Inferior parietal cortex (tissue), 1 donor: ENCODE data around the gene ADGRD2.

Source experiments
- DNase-seq: peaks from one replicate; pipeline ENCODE4 v3.0.0-alpha.2; 2016; ENCODE audit errors: extremely low spot score

ADGRD2 gene

DNA sequence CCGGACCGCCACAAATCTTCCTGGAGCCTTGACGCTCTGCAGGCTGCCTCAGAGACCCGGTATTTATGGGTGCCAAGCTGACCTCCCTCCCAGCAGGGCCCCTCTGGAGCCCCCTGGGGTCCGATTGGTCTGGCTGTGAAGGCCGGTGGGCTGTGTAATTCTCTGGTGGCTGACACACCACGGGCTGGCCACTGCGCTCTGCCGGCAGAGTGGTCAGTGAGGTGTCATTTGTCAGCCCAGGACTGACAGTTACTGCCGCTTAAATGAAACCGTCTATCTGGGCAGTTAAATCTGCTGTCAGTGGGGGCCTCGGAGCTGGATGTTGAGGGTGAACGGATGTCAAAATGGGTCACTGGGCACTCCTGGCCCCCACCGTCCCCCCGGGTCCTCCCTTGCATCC lies 46.2 kb downstream of the ADGRD2 start:
- DNase-seq, result no peak

DNA sequence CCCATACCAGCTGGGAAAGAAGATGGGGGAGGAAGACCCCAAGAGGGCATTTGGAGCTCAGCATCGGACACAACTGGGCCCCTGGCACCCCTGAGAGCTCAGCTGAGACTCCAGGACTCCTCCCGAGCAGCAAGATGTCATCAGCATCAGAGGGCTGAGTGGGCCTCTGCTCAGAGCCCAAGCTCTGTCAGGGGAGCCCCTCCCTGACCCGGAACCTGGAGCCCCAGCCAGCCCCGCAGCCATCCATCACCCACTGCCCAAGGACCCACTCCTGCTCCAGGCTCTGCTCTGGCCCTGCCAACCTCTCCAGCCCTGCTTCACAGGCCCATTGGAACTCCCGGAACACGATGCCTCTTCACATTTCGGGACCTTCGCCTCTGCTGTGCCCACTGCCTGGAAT lies 47.2 kb downstream of the ADGRD2 start:
- DNase-seq, result no peak

DNA sequence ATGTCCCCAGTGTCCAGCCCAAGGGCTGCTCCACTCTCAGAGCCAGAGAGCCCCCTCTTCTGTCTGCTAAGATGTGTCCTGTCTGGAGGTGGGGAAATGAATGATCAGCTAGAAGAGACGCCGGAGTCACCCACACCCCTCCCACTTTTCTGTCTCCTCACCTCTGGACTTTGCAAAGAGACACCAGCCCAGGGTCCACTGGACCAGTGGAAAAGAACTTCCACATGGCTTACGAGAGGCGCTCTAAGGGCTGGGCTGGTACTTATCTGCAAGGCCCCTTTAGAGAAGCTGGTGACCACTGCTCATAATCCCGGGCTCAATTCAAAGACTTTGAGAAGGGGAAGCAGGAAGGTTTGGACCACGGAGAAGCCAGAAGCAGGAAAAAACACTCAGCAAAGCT lies 47.8 kb downstream of the ADGRD2 start:
- no peak for DNase-seq

GRCh38 chr9:124498499-124499146 lies 48.4 kb downstream of the ADGRD2 start:
- DNase-seq, result no peak

- no peak for DNase-seq
Observed at GRCh38 chr9:124499216-124499615, 49.0 kb downstream of the ADGRD2 start.

- no peak for DNase-seq
Observed at GRCh38 chr9:124500028-124500795, 50.0 kb downstream of the ADGRD2 start.

- DNase-seq, result no peak
Observed at GRCh38 chr9:124500796-124501611, 50.8 kb downstream of the ADGRD2 start.

DNA sequence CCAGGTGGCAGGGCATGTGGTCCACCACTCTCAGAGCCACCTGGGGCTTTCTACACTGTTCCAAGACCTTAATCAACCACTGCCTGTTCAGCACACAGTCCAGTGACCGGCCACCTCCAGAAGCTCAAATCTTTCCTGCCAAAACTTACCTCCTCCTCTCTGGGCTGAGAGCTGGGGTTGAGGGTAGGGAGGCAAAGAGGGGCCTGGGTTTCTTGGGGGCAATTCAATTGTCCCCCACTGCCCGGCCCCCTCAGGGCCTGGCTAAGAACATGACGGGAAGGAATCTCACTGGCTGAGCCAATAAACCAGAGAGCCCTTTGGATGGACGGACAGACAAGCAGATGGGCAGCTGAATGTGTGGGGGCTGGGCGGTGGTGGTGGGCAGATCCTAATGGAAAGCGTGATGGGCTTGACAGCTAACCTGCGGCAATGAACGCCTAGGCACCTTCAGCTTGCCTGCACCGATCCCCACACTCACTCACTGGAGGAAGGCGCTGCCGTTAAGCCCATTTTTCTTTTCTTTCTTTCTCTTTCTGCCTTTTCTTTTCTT lies 51.6 kb downstream of the ADGRD2 start:
- no peak for DNase-seq

DNA sequence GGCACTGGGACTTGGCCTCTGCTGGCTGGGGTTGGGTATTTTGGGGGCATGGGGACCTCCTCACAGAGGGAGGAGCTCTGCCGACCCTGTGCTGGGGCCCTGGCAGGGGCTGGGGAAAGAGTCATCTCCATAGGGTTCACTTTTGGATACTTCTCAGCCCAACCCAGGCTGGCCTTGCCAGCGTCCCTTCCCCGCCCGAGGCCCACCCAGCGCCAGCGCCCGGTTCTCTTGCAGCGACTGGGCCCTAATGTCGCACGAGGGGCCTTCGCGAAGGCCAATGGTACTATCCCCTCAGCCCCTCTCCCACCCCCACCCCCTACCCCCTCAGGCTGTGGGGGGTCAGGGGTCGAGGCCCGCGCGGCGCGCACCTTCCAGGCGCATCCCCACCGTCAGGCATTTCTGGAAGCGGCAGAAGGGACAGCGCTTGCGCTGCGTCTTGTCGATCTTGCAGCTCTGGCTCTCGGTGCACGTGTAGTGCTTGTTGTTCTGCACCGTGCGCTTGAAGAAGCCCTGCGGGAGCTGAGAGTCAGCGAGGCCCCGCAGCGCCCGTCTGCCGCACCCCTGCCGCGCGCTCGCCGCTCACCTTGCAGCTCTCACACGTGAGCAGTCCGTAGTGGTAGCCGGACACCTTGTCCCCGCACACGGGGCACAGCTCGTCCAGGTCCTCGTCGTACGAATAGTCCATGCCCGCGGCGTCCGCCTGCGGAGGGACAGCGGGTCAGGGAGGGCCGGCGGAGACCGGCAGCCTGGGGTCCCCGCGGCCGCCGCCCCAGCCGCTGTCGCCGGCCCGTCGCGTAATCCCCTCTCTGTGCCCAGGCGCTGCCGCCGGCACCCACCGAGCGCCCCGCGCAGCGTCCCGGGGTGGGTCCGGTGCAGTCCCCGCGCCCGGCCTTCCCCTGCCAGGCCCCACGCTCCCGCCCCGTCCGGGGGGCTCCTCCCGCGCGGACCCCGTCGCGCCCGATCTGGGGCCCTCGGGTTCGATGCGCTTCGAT lies 52.8 kb downstream of the ADGRD2 start:
- DNase-seq, result no peak

DNA sequence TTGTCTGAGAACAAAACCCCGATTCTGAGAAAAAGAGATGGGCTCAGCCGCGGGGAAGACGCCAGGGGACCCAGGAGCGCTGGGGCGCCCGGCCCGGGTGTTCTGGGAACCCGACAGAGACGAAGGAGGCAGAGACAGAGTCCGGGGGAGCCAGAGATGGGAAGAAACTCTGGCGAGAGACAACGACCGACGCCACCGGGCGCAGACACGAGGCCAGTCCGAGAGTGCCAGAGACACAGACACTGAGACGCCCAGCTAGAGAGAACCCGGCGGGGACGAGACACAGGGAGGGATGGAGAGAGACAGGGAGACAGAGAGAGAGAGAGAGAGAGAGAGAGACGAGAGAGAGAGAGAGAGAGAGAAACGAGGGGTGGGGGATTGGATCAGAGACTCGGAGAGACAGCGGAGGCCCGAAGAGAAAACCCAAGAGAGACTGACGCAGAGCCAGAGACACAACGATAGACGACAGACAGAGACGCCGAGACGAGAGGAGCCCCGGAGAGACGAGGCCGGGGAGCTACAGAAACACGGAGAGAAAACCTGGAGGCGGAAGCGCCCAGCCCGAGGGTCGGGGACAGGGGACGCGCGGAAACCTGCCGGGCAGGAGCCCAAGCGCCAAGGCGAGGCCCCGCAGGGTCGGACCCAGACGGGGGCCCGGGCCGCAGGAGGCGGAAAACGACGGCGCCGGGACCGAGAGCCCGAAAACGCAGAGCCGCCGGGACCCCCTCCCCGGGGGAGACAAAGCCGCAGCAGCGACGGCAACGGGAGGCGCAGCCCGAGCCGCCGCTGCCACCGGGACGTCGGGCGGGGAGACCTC lies 53.7 kb downstream of the ADGRD2 start:
- DNase-seq, result no peak

- DNase-seq, result no peak
Observed at GRCh38 chr9:124504530-124505005, 54.3 kb downstream of the ADGRD2 start.

DNA sequence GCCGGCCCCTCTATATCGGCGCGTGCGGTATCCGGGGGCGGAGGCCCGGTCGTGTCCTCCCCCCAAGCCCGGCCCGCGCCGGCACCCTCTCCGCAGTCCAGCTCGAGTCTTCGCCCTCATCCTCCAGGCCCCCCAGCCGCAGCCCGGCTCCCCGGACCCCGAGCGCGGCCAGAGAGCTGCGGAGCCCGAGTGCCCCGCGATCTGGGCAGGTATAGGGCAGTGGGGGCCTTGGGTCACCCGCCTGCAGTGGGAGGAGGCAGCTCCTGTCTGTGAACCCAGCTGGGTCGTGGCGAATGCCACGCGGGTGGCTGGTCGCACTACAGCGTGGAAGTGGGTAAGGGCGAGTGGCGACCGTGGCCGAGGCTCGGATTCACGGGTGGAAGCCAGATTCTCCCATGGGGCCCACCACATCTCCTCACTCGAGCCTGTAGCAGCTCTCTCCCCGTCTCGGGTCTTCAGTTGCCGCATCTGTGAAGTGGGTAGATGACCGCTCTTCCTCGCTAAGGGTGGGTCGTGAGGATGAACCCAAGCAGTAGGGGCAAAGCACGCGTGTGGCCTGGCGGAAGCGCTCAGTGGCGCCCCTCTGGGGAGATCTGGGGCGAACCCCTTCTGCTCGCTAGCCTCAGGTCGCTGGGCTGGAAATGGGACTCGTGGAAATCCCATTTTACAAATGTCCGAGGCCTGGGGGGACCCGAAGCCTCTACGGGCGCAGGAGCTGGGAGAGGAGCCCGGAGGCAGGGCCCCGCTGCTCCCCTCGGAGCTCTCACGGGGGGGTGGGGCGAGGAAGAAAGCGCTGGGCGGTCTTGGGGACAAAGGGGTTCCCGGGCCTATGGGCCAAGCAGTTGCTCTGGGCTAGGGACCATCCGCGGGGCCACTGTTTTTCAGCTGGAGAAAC lies 55.0 kb downstream of the ADGRD2 start:
- DNase-seq, result no peak

DNA sequence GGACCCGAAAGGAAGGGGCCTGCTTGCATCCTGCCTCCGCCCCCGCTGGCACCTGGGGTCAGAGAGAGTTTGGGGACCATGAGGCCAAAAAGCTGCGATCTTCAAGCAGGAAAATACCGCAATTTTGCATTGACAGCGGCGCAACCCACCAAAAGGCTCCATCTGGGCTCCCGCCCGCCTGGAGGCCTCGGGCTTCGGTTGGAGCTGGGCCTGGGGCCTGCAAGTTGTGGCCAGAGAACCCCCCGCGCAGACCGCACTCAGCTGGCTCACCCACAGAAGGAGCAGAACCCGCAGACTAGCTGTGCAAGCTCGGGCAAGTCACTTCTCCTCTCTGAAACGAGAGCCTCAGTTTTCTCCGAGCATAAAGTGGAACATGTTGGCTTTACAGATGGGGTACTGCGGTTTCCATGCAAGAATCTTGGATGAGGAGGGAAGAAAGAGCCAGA lies 55.7 kb downstream of the ADGRD2 start:
- DNase-seq, result no peak

GRCh38 chr9:124506433-124506832 lies 56.2 kb downstream of the ADGRD2 start:
- no peak for DNase-seq

GRCh38 chr9:124506931-124507879 lies 57.0 kb downstream of the ADGRD2 start, which contains the start of gene NR5A1:
TSS of gene NR5A1 (minus strand) at chr9:124507399. CDS start at chr9:124503395, 4,004 bp downstream.
- no peak for DNase-seq

GRCh38 chr9:124507880-124508423 lies 57.7 kb downstream of the ADGRD2 start:
- DNase-seq, result no peak
